Testis (tissue), 2 donors: ENCODE results near the gene MARS1.

Experiments used
- POLR2A ChIP-seq: fragments of 450-650 bp; IDR thresholded peaks from one replicate; pipeline ENCODE4 v1.6.1; 2017; ENCODE audit warnings: antibody characterized with exemption, mild to moderate bottlenecking, moderate library complexity
- TF ChIP-seq, protein P1 (sequence below), 3 experiments: fragments of 450-650 bp in 2 of 3; fragments of 200-600 bp in 1 of 3; sonication (generic) in 1 of 3; IDR thresholded peaks; one replicate each; pipeline ENCODE4 v1.5.1; 2016 to 2019; ENCODE audit warnings: antibody characterized with exemption in 3 of 3, mild to moderate bottlenecking in 2 of 3, moderate library complexity in 1 of 3

DNA sequence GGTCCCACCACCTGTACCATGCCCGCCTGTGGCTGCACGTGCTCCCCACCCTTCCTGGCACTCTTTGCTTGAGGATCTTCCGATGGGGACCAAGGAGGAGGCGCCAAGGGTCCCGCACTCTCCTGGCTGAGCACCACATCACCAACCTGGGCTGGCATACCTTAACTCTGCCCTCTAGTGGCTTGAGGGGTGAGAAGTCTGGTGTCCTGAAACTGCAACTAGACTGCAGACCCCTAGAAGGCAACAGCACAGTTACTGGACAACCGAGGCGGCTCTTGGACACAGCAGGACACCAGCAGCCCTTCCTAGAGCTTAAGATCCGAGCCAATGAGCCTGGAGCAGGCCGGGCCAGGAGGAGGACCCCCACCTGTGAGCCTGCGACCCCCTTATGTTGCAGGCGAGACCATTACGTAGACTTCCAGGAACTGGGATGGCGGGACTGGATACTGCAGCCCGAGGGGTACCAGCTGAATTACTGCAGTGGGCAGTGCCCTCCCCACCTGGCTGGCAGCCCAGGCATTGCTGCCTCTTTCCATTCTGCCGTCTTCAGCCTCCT, 31.6 kb upstream of the MARS1 start:
- no peak for TF ChIP-seq POLR2A
- TF ChIP-seq, protein P1, sequence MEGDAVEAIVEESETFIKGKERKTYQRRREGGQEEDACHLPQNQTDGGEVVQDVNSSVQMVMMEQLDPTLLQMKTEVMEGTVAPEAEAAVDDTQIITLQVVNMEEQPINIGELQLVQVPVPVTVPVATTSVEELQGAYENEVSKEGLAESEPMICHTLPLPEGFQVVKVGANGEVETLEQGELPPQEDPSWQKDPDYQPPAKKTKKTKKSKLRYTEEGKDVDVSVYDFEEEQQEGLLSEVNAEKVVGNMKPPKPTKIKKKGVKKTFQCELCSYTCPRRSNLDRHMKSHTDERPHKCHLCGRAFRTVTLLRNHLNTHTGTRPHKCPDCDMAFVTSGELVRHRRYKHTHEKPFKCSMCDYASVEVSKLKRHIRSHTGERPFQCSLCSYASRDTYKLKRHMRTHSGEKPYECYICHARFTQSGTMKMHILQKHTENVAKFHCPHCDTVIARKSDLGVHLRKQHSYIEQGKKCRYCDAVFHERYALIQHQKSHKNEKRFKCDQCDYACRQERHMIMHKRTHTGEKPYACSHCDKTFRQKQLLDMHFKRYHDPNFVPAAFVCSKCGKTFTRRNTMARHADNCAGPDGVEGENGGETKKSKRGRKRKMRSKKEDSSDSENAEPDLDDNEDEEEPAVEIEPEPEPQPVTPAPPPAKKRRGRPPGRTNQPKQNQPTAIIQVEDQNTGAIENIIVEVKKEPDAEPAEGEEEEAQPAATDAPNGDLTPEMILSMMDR (IDR thresholded peaks at IDR 0.05), result peak; percentile 10 to 44 (median 26)
